OCI-M1 (cell line): Measurements from ENCODE around the gene CA10.

ENCODE experiments used
- DNase-seq: peaks from one replicate; lab custom pipeline; 2025; lab: John Stamatoyannopoulos, UW

Gene CA10

DNA sequence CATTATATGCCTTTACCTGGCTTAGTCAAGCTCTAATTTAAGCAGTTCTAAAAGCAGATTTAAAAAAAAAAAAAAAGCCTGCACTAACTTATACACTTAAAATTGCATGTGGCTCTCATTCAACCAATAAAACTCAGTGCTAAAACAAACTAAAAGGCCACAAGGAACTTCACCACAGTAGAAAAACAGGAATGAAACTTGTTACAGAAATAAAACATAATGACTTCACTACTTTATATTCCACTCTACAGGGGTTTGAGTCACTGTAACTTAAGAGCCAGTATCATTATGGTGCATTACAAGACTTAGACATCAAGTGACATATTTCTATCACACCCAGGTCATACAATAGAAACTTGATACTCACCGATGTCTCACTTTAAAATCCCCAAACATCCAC is 11.1 kb downstream of the CA10 start:
- no peak for DNase-seq

DNA sequence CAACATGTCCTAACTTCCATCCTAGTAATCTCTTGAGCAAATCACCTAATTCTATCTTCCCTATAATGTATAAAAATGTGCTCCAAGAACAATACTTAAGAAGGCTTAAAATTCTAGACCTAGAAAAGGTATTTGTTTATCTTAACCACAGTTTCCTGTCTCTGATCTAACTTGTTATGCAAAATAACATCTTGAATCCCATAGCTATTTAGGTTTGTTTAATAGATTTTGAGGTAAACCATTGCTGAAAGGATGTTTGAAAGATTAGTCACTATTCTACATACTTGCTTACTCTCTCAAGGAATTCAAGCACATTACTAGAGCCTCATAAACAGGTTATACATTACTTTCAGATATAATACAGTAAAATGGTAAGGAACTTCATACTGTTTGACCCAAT is 13.0 kb downstream of the CA10 start:
- DNase-seq, result no peak

DNA sequence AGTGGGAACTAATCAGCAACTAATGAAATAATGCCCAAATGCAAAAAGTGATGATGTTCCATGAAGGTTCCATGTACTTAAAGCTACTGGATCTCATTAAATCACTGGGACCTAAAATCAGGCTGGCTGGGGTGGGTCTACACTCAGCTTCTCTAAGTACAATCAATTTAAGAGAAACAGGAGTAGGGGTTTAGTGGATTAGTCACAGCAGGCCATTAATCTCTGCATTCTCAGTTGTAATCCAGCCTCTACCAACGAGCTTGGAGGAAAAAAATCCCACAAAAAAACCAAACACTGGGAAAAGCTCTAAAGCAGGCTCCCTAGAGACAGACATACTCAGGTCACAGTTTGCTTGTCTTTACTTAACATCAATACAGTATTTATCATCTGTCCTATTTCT is 15.0 kb downstream of the CA10 start:
- no peak for DNase-seq

DNA sequence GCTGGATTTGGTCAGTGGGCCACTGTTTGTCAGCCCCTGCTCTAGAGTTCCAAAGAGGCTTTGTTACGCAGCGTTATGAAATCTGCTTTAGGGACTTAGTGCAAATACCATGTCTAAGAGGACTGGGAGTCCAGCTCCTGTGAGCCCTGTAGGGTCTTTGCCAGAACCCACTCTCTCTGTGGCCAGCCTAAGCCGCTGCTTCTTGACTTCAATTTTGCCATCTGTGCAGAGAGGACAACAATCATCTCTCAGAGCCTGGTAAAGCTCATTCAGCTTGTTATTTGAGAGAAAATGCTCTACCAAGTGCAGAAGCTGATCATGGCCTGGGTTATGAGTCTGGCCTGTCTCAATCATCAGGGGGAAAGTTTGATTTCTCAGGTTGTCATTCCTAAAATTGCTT is 17.9 kb downstream of the CA10 start:
- DNase-seq, result no peak

DNA sequence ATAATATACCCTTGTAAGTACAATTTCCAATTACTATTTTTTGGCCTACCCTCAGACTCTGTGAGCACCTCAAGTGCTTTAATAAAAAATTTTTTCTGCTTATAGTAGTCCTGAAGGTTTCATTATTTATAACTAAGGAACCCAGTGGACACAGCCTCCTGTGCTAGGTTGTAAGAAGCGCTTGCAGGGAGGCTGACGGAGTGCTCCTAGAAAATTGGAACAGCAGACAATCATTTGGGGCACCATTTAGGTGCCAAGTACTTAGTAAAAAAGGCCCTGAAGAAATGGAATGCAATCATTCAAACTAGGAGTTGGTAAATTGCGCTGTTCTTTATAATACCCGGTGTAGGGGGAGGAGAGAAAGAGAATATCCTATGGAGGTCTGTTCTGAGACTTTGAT is 19.8 kb downstream of the CA10 start:
- DNase-seq, result no peak

DNA sequence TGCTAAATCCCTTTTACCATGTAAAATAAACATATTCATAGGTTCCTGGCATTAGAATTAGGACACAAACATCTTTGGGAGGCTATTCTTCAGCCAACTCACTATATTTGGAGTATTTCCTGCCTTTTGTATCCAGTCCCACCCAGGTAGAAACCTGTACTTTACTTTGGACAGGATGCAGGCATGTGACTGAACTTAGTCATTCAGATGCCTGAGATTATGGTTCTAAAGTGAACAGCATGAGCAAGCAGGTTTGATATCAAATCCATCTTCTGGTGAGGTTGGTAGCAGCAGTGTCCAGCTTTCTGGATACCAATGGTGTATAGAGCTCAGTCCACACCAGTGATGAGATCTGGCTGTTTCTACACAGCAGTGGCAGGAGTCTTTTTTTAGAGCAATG is 20.2 kb downstream of the CA10 start:
- no peak for DNase-seq

DNA sequence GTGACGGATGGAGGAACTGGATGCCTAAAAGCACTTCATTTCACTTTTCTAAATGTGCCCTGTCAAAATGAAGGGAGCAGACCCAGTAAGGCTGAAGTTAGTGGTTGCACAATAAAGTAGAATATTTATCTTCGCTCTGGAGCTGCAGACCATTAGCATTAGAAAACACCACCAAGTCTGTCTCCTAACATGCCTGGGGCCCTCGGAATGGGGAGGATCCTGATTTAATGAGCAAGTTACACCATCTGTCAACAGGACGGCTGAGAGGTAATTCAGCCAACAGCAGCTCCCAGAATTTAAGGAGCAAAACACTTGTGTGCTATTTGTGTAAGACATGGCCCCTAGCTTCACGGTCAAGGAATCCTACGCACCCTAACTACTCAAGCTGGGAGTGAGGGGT is 22.3 kb downstream of the CA10 start:
- no peak for DNase-seq

DNA sequence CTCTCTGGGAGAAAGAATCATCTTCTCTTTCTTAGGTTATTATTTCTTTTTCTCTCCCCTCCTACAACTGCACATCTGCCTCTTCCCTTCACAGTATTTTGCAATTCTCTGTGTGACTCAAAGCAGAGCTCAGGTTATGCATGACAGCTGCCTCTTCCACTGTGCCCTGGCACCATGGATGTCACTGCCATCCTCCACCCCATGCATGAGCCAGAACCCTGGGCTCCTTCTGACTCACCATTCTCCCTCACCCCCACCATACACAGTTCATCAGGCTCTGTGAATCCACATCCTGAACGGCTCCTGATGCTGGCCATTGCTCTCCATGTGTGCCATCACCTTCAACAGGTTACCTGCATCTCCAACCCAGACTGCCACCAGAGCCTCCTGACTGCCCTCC is 23.9 kb downstream of the CA10 start:
- DNase-seq, result no peak

DNA sequence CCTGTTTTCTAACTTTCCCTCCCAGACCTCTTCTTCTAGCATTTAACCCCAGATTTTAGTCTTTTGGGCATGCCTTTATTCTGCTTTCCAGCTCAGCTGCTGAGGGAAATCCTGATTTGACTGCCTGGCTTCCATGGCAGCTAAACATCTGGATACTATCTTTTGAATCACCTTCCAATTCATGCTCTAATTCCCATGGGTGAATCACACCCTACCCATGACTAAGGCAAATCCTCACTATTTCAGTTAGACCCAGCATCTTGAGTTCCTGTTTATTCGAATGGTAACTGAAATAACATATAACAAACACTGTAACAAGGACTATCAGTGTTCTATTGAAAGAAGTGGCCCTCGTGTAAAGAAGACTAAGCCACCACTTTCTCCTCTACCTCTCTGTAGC is 29.8 kb downstream of the CA10 start:
- DNase-seq, result no peak

DNA sequence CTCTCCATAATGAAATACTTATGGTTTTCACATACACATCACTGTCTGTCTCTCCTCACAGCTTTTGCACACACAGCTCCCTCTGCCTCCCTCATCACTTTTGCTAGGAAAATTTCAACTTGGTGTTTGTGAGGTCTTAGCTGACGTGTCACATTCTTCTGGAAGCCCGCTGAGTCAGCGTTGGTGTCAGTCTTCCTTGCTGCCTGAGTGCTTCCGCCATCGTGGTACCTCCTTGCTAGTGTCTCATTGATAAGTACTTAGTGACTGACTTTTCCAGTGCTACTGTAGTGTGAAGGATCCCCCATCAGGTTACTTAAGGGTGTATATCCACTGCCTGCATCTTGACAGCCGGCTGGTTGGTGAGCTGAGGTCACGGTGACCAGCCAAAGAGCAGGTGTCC is 33.5 kb downstream of the CA10 start:
- no peak for DNase-seq

DNA sequence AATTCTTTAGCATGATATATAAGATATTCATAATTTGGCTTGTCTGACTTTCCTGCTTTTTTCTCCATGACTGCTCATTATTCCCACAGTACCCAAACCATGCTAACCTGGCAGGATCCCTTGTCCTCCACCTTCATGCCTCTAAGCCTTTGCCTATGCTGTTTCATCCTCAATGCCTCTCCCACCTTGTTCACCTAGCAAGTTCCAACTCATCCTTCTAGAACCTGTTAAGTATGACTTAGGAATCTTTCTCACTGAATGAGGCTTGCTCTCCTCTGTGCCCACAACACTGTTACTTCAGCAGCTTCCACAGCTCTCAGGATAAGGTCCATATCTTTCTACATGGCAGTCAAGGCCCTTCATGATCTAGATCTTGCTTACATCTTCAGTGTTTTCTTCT is 34.0 kb downstream of the CA10 start:
- no peak for DNase-seq

DNA sequence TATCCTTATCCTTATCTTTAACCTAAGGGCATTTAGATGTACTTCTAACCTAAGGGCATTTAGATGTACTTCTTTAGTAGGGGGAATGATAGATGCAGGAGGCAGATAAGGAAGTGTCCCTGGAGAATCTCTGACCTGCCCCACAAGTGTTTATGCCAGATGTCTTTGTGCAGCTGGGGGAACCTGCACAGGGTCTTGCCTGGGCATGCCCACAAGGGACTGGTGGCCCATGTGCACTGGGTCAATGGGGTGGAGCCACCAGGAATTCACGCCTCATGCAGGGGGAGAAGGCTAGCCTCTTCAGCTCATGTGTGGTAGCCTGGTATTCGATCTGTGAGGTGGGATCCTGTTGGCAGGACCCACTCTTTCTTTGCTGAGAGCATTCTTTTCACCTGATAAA is 38.0 kb downstream of the CA10 start:
- no peak for DNase-seq

DNA sequence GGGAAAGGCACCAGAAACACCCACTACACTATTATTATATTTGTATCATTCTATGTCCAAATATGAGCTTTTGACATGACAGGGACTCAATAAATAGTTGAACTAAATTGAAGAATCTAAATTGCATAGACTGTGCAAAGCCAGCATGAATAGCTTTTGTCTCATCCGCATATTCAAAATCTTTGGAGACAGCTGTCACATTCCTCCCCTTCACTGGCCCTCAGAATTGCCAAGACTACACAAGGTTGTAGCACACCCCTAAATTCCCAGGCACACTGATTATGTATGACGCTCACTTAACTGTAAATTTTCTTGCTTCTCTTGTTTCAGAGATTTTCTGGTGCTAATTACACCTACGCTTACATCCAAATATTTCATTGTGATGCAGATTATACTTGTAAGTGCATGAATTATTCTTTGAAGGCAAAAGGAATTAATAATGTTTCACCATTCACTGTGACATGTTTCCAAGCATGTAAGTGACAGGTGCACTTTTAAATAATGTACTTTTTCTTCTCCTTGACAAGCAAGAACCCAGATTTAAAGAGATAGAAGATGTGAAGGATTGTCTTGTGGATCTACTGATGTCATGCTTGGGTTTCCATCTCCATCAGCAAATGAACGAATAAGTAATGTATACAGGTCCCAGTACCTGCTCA is 47.5 kb downstream of the CA10 start:
- no peak for DNase-seq

DNA sequence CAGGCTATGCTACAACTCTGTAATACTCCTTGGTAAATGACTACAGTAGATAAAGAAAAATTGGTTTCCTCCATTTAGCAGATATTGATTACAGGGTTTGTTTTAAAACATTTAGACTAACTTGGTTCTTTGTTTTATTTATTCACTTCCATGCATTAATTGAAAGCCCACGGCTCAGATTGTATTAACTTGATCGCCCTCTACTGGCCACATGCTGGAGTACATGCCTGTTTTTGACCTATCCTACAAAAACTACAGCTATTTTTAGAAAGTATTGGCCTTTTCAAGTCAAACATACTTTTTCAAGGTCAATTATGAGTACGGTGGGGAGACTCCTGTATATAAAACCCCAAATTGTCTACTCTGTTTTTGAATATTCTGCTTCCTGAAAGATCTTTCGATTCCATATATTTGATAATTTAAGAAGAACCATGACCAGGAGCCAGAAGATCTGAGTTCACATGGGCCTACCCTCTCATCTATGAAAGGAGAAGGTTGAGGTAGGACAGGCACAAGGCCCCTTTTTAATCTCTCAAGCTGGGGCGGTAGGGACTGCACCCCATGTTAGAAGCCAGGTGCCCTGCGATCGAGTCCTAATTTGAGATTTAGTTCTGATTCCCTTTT is 51.8 kb downstream of the CA10 start:
- DNase-seq, result peak; percentile 71

DNA sequence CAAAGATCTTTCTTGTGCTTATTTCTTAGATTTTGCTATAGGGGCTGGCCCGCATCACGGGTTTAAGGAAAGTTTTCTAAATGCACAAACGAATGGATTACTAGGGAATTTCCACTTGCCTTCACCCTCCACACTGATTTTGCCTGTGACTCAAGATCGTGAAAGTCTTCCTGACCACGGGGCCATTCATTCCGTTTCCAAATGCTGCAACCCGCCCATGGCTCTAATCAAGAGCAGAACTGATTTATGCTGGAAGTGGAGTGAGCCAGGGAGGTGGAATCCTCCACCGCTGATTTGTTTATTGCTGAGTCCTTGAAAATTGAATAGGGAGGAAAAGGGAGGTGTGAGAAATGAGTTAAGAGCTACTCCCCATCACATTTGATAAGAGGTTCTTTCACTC is 52.4 kb downstream of the CA10 start:
- DNase-seq, result no peak

DNA sequence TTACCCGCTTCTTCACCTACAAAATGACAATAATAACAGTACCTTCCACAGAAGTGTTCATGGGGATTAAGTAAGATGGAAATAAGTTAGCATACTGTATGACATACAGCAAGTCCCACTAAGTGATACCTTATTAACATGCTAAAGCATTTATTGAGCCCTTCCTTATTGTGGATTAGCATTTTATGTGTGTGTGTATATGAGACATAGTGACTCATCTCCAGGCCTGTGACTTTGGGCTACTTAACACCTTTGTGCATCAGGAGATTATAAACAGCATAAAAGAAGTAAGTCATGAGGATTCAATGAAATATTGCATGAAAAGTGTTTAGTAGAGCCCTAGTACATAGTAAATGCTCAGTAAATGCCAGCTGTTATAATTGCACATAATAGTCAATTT is 52.9 kb downstream of the CA10 start:
- DNase-seq, result no peak

DNA sequence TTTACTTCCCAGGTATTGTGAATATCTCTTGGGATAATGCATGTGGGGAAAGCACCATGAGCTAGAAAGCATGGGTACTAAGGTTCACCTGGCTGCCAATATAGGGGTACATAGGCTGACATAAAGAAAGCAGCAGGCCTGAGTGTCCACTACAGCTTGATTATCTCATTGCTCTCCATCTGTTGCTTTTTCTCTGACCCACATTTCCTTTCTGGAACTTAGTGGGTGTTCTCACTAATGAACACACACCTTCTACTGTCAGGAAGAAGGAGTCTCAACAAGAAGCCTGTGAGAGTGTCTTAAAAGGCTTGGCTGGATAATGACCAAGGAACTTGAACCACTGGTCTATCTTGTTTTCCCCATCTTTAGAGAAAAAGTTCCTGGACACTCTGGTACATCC is 62.5 kb downstream of the CA10 start:
- DNase-seq, result no peak

DNA sequence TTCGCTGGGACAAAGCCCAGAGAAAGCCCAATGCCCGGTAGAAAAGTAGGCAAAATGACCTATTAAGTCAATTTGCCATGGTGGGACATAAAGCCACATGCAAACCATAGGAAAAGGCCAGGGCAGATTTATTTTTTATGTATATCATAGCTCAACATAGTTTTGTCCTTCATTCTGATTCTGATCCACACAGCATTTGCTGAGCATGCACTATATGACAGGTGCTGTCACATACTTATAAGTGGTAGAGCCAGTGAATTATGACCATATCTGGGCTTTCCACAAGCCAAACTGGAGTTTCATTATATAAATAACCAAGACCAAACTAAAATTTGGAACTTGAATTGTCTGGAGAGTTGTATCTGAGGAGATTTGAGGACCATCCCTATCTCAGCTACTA is 74.3 kb downstream of the CA10 start:
- DNase-seq, result no peak

DNA sequence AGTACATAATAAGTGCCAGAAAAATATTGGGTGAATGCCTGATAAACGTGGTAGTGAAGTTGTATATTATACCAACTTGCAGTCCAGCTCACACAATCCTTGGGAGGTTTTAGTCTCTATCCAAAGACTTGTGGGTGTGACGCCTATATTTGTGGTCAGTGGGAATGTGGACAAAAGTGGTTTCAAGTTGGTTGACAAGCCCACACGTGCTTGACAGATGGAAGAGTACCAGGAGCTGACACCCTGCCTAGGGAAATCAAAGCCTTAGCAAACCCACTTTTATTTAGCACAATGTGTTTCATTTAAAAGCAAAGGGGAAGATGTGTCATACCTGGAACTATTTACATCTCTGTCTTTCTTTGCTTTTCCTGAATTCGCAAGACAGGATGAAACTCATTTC is 79.0 kb downstream of the CA10 start:
- no peak for DNase-seq

DNA sequence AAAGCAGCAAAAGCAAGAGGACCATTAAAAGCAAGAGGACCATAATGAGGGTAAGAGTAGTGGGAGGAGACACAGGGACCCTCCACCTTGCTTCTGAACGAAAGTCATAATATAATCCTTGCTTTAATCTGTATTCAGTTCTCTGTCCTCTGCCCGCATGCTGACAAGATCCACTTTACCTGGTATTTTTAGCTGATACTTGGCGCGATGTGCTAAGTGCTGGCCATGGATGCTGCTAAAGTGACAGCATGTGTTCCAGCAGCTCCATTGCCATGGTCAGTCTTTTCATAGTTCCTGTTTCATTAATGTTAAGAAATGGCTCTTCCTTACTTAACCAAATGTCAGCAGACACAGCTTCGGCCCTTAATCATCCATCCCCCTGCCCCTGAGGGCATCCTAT is 86.8 kb downstream of the CA10 start:
- DNase-seq, result no peak

DNA sequence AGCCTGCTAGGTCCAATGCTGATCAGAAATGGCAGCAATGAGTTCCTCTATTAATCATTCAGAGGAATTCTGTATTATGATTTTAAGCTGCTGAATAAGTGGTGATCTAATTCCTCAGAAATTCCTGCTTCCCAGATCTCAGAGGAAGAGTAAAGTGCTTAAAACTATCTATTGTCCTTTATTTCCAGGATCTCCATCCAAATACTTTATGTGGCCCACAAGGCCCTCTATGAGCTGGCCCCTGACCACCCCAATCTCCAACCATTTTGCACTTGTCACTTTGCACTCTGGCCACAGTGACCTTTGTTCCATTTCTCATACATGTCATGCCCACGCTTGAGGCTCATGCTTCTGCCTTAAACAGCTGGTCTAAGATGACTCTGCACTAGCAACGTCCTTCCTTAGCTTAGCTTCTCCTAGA is 93.7 kb downstream of the CA10 start:
- DNase-seq, result no peak

DNA sequence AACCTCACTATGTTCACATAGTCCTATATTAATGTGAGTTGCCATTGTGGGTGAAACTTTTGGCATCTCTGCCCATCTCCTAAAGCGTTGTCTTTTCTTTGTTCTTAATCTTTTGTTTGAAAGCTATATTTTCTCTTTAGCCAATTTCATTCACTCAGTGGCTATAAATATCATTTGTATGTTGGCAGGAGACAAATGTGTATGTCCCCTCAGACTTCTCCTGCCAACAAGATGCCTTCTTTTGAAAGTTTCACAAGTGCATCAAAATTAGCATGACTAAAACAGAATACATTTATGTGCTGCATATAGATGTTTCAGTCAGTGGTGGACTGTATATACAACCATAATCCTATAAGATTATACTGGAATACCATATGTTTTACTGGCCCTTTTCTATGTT is 109.0 kb downstream of the CA10 start:
- no peak for DNase-seq

DNA sequence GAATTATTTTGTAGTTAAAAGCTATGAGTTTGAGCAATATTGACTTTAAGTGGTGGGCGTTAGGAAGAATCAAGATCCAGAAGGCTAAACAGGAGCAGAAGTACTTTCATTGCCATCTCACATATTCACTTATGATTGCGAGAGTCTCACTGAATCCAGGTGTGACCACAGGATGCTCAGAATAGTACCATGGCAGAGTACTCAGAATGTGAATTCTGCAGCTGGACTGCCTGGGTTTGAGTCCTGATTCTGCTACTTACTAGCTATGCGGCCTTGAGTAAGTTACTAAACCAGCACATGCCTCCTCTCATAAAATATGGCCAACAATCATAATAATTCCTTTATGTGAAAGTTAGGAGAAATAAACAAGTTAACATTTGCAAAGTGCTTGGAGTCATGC is 109.5 kb downstream of the CA10 start:
- DNase-seq, result no peak

DNA sequence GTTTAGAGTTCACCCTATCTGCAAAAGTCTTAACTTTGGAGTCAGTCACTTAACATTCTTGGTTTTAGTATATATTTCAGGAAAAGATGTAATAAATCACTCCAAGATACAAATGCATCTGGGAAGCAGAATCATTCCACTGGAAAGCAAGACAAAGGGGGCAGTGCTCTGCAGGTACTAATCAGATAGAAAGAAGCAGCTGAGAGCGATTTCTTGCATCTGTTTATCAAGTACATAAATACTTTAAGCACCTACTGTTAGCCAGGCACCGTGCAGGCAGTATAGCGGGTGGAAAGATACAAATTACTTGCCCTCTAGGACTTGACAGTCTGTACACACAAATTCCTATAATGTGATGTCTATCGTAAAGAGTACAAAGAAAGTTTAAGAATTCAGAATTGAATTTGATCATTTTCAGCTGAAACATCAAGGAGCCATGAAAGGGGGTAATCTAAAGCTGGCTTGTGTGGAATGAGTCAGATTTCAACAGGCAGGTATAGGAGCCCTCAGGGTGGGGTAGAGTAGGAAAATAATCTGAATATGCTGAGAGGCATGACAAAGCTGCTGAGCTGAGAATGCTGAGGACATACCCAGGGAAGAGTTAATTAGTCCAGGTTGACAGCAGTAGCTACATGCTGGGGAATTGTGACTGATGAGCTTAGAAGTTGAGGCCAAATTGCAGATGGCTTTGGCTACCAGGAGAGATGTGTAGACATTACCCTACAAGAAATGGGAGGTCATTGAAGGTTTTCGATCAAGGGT is 110.2 kb downstream of the CA10 start:
- DNase-seq, result no peak
